HFFc6 (cell line): ENCODE results near the gene ANXA7. TPM values are rescaled to one million over a fixed set of nuclear protein-coding genes. Genes with fewer than 3 reads are reported as not detected.

Experiments used
- DNase-seq: peaks from one replicate; pipeline ENCODE4 v3.0.0-alpha.2; 2018
- H3K27ac Mint-ChIP-seq: 2 replicates; pipeline ENCODE4 v1.8.0; 2020; ENCODE audit warnings: mild to moderate bottlenecking, mixed read lengths
- H3K27me3 Mint-ChIP-seq: 2 replicates; pipeline ENCODE4 v1.8.0; 2021; ENCODE audit warnings: mild to moderate bottlenecking, moderate library complexity, mixed read lengths; ENCODE audit not compliant: insufficient read depth
- H3K36me3 Mint-ChIP-seq: 2 replicates; pipeline ENCODE4 v1.8.0; 2021; ENCODE audit warnings: low read depth, mixed read lengths
- H3K4me1 Mint-ChIP-seq: 2 replicates; pipeline ENCODE4 v1.8.0; 2020; ENCODE audit warnings: low read depth, mixed read lengths
- H3K4me3 Mint-ChIP-seq: 2 replicates; pipeline ENCODE4 v1.8.0; 2020; ENCODE audit warnings: mild to moderate bottlenecking, moderate library complexity, mixed read lengths
- H3K9me3 Mint-ChIP-seq: 2 replicates; pipeline ENCODE4 v1.8.0; 2020; ENCODE audit warnings: mild to moderate bottlenecking, mixed read lengths
- long read RNA-seq: library from polyadenylated mRNA; unstranded; transcript quantifications from one replicate; pipeline ENCODE4 v2.0.0, GENCODE V29; 2019
- total RNA-seq, 6 experiments: library from RNA; stranded (reverse); fragmentation: NEBNext Ultra II Directional; extraction: Animal tissue kit (Norgen Biotek cat#: 25700); gene quantifications; 2 replicates in 1 of 6; 3 replicates in 5 of 6; pipeline ENCODE4 v1.2.3, GENCODE V29; 2021
- TF ChIP-seq, protein P1 (sequence below): fragments of 200-600 bp; sonication (generic); IDR thresholded peaks from 2 replicates; pipeline ENCODE4 v1.5.0; 2021; ENCODE audit warnings: antibody characterized with exemption, mild to moderate bottlenecking

Gene ANXA7
- 100 to 1,000 TPM; 125 to 167 (median 134) TPM for total RNA-seq
- long read RNA-seq, transcript ANXA7-202 (13 exons, 2,452 nt) = major isoform, 213 of 287 reads
- long read RNA-seq, partial matches to known transcripts = 49 of 287 reads
- long read RNA-seq, other reads (novel, unspliced or antisense) = 24 of 287 reads

DNA sequence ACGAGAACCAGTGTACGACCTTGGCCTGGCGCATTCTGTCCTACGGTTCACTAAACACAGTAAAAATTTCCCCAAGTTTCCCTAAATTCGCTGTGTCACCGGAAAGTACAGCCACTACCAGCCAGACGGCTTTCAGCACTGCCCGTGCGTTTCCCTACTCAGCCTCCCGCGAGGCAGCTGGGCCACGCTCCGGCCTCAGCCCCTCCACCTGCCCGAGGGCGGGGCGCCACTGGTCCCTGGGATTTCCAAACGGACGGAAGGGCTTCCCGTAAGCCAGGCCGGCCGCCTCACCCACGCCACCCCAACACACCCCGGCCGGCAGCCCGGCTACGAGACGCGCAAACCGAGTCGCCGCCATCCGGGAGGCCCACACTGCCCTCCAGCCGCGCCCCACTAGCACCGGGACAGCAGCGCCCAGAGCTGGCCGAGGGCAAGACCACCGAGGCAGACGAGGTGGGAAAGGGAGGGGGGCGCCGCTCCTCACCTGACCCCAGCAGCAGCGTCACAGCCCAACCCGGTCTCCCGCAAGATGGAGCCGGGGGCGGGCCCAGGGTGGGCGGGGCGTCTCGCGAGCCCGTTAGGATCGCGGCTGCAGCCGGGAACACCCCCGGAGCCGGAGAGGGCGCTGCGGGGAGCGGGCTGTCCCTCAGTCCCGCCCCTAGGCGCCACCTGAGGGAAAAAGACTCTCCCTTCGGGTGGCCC, at the start of gene ANXA7:
TSS of gene ANXA7 (minus strand) at position 531 of the 702 bp plus-strand sequence. CDS start 13,202 bp downstream, outside the sequence.
- H3K27me3 Mint-ChIP-seq = no peaks in the 10 kb centered on the region; the same call in none of the 2 replicates
- TF ChIP-seq, protein P1, sequence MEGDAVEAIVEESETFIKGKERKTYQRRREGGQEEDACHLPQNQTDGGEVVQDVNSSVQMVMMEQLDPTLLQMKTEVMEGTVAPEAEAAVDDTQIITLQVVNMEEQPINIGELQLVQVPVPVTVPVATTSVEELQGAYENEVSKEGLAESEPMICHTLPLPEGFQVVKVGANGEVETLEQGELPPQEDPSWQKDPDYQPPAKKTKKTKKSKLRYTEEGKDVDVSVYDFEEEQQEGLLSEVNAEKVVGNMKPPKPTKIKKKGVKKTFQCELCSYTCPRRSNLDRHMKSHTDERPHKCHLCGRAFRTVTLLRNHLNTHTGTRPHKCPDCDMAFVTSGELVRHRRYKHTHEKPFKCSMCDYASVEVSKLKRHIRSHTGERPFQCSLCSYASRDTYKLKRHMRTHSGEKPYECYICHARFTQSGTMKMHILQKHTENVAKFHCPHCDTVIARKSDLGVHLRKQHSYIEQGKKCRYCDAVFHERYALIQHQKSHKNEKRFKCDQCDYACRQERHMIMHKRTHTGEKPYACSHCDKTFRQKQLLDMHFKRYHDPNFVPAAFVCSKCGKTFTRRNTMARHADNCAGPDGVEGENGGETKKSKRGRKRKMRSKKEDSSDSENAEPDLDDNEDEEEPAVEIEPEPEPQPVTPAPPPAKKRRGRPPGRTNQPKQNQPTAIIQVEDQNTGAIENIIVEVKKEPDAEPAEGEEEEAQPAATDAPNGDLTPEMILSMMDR = peak; percentile 73
- peaks cover 53% of the 10 kb centered on the region for H3K4me1 Mint-ChIP-seq
- peak within 1 kb of the TSS; percentile 94 for H3K4me3 Mint-ChIP-seq
- H3K36me3 Mint-ChIP-seq = peaks cover 5% of the 10 kb centered on the region; the same call in 1 of the 2 replicates
- peak; percentile 79 for DNase-seq
- H3K9me3 Mint-ChIP-seq = no peaks in the 10 kb centered on the region
- peak within 1 kb of the TSS; percentile 91 for H3K27ac Mint-ChIP-seq

DNA sequence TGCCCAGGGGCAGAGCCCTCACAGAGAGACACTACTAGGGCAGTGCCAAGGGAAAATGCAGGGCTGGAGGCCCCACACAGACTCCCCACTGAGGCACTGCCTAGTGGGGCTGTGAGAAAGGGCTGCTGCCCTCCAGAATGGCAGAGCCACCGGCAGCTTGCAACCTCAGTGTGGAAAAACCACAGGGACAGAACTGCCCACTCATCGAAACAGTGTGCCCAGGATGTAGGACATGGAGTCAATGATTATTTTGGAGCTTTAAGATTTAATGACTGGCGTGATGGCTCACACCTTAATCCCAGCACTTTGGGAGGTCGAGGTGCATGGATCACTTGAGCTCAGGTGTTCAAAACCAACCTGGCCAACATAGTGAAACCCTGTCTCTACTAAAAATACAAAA, 47.0 kb upstream of the ANXA7 start:
- TF ChIP-seq, protein P1 = no peak
- no peaks in the 10 kb centered on the region for H3K27me3 Mint-ChIP-seq
- H3K9me3 Mint-ChIP-seq = no peaks in the 10 kb centered on the region

DNA sequence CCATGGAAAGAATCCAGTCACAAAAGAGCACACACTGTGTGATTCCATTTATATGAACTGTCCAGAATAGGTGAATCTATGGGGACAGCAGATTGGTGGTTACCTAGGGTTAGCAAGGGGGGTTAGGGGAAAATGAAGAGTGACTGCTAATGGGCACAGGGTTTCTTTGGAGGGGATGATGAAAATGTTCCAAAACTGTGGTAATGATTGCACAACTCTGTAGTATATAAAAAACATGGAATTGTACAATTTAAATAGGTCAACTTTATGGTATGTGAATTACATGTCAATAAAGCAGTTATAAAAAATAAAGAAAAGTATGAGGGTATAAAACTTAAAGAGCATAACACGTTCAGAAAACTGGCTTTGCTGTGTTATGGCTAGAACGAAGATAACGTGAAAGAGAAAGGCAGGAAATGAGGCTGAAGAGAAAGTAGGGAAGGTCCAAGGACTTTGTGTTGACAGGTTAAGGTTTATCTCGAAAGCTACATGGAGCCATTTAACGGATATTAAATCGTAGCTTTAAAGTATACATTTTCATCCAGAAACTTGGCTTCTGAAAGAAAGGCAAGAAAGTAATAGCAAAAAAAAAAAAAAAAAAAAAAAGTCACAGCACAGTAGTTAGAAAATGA, 45.9 kb upstream of the ANXA7 start:
- Mint-ChIP-seq H3K9me3 (no peaks in the 10 kb centered on the region), H3K27me3 (no peaks in the 10 kb centered on the region), H3K4me3 (no peak overlapping the region), H3K36me3 (peaks cover 41% of the 10 kb centered on the region), H3K4me1 (no peaks in the 10 kb centered on the region), H3K27ac (no peak overlapping the region)
- TF ChIP-seq, protein P1 = no peak
- DNase-seq = no peak

More for the DNA sequence above, 47.0 kb upstream of the ANXA7 start:
- Mint-ChIP-seq H3K27ac (no peak overlapping the region), H3K36me3 (peaks cover 46% of the 10 kb centered on the region), H3K4me3 (no peak overlapping the region), H3K4me1 (no peaks in the 10 kb centered on the region)
- DNase-seq = no peak

DNA sequence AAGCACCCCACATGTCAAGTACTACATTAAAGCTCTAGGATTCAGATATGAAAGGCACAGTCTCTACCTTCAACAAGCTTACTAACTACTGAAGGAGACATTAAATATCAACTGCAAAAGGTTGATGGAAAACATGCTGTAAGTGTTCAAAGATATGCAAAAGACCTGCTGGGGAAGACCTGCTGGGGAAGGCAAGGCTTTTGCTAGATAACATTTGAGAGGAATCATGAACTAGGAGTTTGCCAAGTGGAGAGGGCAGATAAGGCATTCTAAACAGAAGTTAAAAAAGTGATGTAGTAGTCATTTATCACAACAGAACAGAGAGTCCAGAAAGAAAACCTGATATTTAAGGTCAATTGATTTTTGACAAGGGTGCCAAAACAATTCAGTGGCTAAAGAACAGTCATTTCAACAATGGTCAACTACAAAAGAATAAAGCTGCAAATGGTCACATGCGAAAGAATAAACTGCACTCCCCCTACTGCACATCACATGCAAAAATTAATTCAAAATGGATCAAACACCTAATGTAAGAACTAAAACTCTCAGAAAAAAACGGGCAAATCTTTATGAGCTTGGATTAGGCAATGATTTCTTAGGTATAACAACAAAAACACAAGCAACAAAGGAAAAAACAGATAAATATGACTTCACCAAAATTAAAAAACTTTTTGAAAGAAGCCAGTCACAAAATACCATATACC, 42.5 kb upstream of the ANXA7 start:
- no peak overlapping the region for H3K4me3 Mint-ChIP-seq
- TF ChIP-seq, protein P1 = no peak

DNA sequence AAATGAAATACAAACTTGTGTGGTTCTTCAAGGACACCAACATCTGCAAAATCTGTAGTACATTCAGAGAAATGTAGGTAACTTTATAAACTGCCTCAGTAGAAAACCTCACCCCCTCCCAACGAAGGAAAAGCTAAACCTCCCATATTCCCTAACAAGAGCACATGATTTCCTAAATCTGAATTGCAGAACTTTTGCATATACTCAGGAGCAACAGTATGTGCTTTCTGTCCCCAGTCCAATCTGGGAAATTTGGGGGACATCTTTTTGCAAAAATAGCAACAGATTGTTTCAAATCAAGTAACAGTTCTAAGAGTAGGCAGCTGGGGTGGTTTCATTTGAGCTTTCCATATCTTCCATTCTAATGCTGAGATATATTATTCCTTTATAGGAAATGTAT, 35.3 kb upstream of the ANXA7 start:
- H3K9me3 Mint-ChIP-seq = no peaks in the 10 kb centered on the region
- no peaks in the 10 kb centered on the region; the same call in none of the 2 replicates for H3K27me3 Mint-ChIP-seq
- TF ChIP-seq, protein P1 = no peak
- peaks cover 9% of the 10 kb centered on the region for H3K36me3 Mint-ChIP-seq
- H3K4me3 Mint-ChIP-seq = no peak overlapping the region
- H3K4me1 Mint-ChIP-seq = no peaks in the 10 kb centered on the region
- no peak for DNase-seq
- H3K27ac Mint-ChIP-seq = no peak overlapping the region

More for the DNA sequence above, 42.5 kb upstream of the ANXA7 start:
- Mint-ChIP-seq H3K4me1 (no peaks in the 10 kb centered on the region), H3K9me3 (no peaks in the 10 kb centered on the region), H3K36me3 (peaks cover 32% of the 10 kb centered on the region), H3K27ac (no peak overlapping the region), H3K27me3 (no peaks in the 10 kb centered on the region)
- DNase-seq = no peak
